ENCODE measurements around the gene DYNLT5.
"Not testable (repeated sequence)": the region's sequence is repeated elsewhere in the genome, so short reads cannot be mapped to it uniquely, and the experiment has no call there.

DYNLT5 gene

DNA sequence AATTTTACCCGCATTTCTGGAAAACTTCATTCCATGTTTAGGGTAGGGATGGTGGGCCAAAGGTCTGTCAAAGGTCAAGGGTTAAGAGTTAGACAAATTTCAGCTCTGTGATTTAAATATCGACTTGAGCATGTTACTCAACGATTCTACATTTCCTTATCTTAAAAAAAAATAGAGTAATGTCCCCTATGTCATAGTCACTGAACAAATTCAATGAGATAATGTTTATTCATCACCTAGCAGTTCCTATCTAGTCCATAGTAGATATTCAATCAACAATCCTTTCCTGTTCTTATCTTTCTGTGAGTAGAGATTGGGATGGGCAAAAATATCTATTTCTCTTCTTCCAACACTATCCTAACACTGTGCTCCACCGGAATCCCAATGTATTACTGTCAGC, 1.1 kb upstream of the DYNLT5 start:
- DNase-seq: no peak

- no peak for DNase-seq
Measured at GRCh38 chr1:66752671-66753371, 562 bp downstream of the DYNLT5 start.

DNA sequence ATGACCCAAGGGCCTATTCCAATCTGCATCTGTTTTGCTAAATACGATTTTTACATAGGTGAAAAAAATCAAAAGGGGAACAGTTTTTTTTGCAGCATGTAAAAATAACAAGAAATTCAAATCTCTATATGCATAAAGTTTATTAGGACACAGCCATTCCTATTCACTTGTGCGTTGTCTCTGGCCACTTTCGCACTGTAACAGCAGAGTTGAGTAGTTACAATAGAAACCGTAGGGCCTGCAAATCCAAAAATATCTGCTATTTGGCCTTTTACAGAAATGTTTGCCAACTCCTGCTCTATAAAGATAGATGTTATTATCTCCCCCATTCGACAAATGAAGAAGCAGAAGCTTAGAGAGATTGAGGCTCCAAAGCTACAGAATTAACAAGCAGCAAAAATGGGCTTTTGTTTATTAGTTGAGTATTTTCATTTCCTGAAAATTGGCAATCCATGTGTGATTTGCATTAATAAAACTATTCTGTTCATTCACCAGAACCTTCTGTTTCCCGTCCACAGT, 5.5 kb downstream of the DYNLT5 start:
- no peak for DNase-seq

DNA sequence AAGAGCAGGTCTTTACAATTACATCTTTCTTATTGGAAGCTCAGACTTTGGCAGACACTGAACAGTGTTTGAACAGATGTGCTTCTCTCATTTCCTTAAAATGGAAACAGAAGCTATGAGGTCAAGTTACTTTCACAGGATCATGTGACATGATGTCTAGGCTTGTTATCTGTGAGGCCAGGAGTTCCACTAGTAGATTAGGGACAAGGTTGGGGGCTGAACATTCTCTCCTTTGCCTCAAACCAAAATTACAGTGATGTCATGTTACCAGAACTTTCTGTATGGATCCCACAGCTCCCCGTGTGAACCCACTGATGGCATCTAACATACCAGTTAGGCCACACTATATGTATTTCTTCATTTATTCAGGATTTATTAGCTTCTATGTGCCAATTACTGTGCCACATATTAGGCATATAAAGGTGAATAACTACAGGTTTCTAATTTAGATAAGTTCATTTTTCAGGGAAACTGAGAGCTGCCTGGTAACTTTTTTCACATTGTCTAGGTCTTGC, 6.0 kb downstream of the DYNLT5 start:
- no peak for DNase-seq

- DNase-seq: no peak
Measured at GRCh38 chr1:66760506-66760905, 8.2 kb downstream of the DYNLT5 start.

DNA sequence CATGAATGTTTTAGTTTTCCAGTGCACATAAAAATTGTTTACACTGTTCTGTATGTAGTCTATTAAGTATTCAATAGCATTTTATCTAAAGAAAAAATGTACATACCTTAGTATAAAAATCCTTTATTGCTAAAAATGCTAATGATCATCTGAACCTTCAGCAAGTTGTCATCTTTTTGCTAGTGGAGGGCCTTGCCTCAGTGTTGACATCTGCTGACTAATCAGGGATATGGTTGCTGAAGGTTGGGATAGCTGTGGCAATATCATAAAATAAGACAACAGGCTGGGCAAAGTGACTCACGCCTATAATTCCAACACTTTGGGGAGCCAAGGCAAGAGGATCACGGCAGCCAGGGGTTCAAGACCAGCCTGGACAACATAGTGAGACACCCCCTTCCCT, 9.0 kb downstream of the DYNLT5 start:
- DNase-seq: no peak

- DNase-seq: peak; percentile 45 to 63
Measured at GRCh38 chr1:66764994-66765578, 12.8 kb downstream of the DYNLT5 start.

DNA sequence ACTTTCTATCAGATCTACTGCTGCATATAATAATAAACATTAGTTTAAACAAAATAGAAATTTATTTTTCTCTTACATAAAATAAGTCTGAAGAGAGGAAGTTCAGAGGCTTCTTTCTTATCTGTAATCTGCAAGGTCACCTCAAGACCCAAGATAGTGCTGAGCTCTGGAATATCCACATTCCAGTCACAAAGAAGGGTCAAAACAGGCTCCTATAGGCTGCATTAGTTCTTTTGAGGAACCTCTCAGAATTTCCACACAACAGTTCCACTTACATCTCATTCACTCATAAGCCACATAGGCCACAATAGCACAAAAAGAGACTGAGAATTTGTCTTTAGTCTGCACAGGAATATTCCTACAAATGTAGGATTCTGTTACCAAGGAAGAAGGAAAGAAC, 15.4 kb downstream of the DYNLT5 start:
- DNase-seq: no peak

GRCh38 chr1:66768965-66769364, 16.7 kb downstream of the DYNLT5 start:
- no peak for DNase-seq

- no peak for DNase-seq
Measured at GRCh38 chr1:66769512-66770229, 17.4 kb downstream of the DYNLT5 start.

GRCh38 chr1:66770240-66770639, 18.0 kb downstream of the DYNLT5 start:
- no peak for DNase-seq

DNA sequence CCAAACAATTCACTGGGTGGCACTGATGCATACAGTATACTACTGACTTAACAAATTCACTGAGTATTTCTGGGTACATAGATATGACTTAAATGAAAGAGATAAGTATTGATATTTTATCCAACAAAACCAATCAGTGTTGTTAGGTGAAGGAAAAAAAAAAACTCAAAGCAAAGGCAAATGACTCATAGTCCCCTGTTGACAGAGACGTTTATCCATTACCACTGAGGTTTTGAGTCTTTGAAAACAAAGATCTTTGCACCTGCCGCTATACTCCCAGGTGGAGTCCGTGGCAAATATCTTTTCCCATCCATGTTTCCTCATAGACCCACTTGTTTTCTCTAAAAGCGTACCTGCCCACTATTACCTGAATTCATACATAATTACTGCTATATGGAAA, 18.4 kb downstream of the DYNLT5 start:
- no peak for DNase-seq

GRCh38 chr1:66773227-66773626, 21.0 kb downstream of the DYNLT5 start:
- DNase-seq: no peak

GRCh38 chr1:66774438-66774837, 22.2 kb downstream of the DYNLT5 start:
- no peak for DNase-seq

GRCh38 chr1:66775646-66776045, 23.4 kb downstream of the DYNLT5 start:
- no peak for DNase-seq

- no peak for DNase-seq
Measured at GRCh38 chr1:66777831-66778230, 25.6 kb downstream of the DYNLT5 start.

- no peak for DNase-seq
Measured at GRCh38 chr1:66778266-66778665, 26.0 kb downstream of the DYNLT5 start.

GRCh38 chr1:66778969-66779368, 26.7 kb downstream of the DYNLT5 start:
- no peak for DNase-seq

- DNase-seq: no peak
Measured at GRCh38 chr1:66779475-66780078, 27.3 kb downstream of the DYNLT5 start.

DNA sequence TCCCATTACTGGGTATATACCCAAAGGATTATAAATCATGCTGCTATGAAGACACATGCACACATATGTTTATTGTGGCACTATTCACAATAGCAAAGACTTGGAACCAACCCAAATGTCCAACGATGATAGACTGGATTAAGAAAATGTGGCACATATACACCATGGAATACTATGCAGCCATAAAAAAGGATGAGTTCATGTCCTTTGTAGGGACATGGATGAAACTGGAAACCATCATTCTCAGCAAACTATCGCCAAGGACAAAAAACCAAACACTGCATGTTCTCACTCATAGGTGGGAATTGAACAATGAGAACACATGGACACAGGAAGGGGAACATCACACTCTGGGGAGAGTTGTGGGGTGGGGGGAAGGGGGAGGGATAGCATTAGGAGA, 33.5 kb downstream of the DYNLT5 start:
- DNase-seq: not testable (repeated sequence)

- no peak for DNase-seq
Measured at GRCh38 chr1:66787641-66788040, 35.4 kb downstream of the DYNLT5 start.

DNA sequence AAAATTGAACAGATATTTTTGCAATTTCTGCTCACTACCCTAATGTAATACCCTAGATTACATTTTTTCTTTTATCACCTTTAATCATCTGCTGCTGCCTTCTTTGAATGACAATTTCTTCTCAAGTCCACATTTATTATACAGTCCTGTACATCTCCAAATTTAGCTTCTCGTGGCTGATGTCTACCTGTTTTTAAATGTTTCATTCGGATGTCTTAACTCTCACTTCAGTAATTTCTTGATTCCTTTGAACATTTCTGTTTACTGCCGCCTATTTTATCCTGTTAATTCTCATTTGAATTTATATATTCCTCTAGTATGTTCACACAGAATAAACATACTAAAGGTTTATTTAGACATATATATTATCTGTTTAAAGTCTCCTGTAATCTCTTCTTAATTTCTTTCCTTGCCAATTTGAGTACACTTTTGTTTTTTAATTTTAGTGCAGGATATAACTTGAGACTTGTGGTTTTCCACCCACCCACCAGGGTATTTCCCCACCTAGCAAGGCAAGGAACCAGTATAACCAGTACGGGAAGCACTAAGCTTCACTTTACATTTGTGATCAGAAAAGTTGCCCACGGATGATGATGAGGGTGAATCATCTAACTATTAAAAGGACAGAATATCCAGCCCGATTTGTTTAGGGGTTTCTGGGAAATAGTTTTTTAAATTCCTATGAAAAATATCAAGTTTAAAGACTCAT, 36.1 kb downstream of the DYNLT5 start:
- peak; percentile 57 to 69 for DNase-seq
